Stimulated activated CD4-positive, alpha-beta T cell treated with anti-CD3 and anti-CD28 coated beads, TNF-alpha, amount 100 ng/mL, for 1 hour (primary cell): ENCODE measurements around the gene MCOLN2.
A peak's percentile ranks its signal among the peaks of the same experiment; 100 is the strongest.
"Not testable (repeated sequence)": the region's sequence is repeated elsewhere in the genome, so short reads cannot be mapped to it uniquely, and the experiment has no call there.

Experiments used
- DNase-seq, 3 donors: peaks; one replicate each; pipeline ENCODE4 v3.0.0-alpha.2; 2020; ENCODE audit warnings: low read depth in 3 of 3, low spot score in 1 of 3

Gene MCOLN2

DNA sequence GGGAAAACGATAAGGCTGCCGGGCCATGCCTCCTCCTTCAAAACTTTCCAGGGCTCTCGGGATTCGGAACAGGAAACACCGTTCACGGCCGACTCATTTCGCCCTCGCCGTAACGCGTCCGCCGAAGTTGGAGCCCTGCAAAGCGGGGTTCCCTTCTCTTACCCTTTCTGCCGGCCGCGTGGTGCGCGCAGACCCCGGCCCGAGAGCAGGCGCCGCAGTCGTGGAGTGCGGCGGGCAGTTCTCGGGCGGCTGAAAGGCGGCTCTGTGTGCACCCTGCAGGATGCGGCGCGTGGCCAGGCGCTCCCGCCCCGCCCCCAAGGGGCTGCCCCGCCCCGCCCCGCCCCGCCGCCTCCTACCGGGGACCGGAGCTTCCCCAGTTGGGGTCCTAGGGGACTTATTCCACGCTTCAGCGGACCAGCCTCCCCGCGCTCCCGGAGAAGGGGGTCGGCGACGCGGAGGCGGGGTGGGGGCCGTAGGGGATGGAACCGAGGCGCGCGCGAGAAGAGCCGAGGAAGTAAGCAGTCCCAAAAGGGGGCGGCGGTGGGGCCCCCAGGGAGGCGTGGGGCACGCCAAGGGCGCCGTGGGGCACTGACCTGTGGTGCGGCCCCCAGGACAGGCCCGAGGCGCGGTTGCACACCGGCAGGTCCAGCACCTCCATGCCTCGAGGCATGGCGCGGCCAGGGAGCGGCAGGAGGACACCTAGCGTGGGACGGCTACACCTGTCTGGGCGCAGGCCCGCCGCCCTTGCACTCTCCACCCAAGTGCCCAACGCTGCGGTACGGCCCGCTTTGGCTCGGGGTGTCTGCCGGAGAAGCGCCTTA lies at the start of gene MCOLN2:
TSS of gene MCOLN2 (minus strand) at position 268 of the 821 bp plus-strand sequence. CDS start at position 27, 241 bp downstream.
- peak in 1 of 3 donors; percentile 17 for DNase-seq

GRCh38 chr1:85042413-85042812 lies 45.5 kb upstream of the MCOLN2 start:
- DNase-seq = no peak

GRCh38 chr1:85041793-85042192 lies 44.9 kb upstream of the MCOLN2 start:
- no peak for DNase-seq

- DNase-seq = no peak
Measured at GRCh38 chr1:85033221-85033620, 36.3 kb upstream of the MCOLN2 start.

- no peak for DNase-seq
Measured at GRCh38 chr1:85030536-85030935, 33.6 kb upstream of the MCOLN2 start.

DNA sequence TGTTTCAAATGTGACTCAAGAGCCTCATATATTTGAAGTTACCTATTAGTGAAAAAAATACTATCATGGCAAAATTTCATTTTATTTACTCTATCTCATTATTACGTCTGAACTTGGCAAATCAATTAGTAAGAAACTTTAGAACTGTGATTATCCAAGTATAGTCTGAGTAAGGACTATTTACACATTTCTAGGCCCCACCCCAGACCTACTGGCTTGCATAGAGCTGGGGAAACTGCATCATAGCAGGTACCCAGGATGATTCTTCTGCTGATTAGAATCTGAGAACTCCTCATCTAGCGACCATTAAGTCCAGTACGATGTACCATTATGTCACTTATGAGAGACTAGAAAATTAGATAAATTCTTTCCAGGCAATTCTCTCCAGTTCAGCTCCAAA lies 31.2 kb upstream of the MCOLN2 start:
- DNase-seq = no peak

- DNase-seq = no peak
Measured at GRCh38 chr1:85027242-85027983, 30.5 kb upstream of the MCOLN2 start.

GRCh38 chr1:85025940-85026339 lies 29.0 kb upstream of the MCOLN2 start:
- DNase-seq = no peak

DNA sequence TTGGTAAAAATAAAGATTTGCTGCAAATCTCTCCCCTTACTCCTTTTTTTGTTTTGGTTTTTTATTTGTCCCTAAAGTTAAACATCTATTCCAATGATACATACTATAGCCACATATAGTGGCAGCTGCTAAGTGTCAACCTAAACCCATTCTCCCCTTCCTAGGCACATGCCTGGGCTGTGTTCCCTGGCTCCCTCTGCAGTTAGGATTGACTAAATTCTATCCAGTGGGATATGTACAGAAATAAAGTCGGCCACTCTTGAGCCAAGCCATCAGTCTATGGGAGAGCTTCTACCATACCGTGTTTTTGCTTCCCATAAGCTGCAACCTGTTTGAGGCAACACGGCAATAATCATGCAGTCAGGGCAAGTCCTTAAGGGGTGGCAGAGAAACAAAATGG lies 27.8 kb upstream of the MCOLN2 start:
- no peak for DNase-seq

GRCh38 chr1:85022700-85023099 lies 25.8 kb upstream of the MCOLN2 start:
- DNase-seq = no peak

DNA sequence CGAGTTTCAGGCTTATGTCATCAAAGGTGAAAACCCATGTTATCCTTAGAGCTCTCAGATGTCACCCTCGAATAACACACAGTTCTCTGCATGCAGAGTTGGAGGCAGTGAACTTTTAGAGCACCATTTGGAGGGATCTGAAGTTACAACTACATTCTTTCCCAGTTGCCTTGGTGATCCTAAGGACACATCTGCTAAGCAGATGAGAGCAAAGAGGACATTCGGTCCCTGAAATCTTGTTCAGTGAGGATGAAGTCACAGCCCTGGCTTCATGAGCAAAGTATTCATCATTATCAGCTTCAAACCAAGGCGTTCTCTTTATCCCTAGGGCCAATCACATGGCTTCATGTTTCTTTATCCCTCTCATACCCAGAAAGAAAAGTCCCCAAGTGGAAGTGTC lies 23.1 kb upstream of the MCOLN2 start:
- DNase-seq = no peak

- DNase-seq = no peak
Measured at GRCh38 chr1:85015826-85016225, 18.9 kb upstream of the MCOLN2 start.

GRCh38 chr1:85005641-85006040 lies 8.7 kb upstream of the MCOLN2 start:
- DNase-seq = not testable (repeated sequence)

DNA sequence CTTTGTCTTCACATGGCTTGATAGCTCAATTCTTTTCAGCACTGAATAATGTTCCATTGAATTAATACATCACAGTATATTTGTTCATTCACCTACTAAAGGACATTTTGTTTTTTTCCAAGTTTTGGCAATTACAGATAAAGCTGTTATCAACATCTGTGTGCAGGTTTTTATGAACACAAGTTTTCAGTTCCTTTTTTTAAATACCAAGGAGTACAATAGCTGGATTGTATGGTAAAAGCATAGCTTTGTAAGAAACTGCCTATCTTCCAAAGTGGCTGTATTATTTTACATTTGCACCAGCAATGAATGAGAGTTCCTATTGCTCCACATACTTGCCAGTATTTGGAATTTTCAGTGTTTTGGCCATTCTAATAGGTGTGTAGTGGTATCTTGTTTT lies 4.8 kb upstream of the MCOLN2 start:
- DNase-seq = no peak

- DNase-seq = peak in 1 of 3 donors; percentile 12
Measured at GRCh38 chr1:84998642-84999280, 1.8 kb upstream of the MCOLN2 start.

GRCh38 chr1:84997667-84998600 lies 1.0 kb upstream of the MCOLN2 start:
- DNase-seq = no peak

DNA sequence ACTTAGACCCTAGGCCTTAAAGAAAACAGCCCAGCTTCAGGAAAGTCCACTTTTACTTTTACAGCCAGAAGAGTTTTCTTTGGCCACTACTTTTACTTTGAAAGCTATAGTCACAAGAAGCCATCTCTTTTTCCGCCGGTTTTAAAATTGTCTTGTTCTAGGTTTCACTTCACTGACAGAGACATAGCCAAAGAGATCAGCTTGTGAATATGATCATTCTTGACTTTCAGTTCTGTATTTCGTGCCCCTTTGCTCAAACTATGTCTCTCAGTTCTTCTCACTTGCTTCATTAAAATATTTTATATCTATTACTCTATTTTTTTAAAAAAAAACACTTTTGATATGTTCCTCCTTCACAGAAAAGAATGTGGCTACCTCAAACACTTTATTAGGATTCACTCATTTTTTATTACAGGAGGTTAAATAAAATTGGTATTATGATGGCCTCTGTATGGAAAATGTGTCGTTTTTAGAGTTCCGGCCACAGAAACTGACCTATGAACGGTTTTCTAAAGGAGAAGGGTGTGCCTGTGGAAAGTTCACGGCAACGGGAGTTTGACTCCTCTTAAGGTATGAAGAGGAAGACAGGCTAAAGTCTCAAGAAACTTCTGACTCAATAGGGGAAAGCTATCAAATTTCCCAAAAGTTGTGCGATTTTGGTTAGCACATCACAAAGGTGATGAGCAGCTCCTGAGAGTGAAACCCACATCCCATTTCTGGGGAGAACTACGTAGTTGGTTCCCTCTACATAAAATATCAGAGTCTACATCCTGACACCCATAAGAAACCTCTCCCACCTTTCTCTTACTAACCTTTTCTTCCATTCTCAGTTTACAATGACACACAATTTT lies 1.2 kb downstream of the MCOLN2 start:
- no peak for DNase-seq

GRCh38 chr1:84991097-84991920 lies 5.6 kb downstream of the MCOLN2 start:
- no peak for DNase-seq

DNA sequence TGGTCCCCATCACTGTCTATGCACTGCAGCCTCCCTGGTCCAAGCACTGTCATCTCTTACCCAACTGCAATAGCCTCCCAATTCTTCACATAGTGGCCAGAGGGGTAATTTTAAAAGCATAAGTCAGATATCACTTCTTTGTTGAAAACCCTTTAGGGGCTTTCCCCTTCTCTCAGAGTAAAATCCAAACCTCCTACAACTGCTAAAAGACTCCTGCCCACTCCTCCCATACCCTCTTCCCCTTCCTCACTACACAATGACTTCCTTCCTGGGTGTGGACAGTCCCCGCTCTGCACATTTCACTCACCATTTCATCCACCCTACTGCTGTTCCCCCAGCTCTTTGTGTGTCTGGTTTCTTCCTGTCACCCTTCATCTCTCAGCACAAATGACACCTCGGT lies 8.3 kb downstream of the MCOLN2 start:
- no peak for DNase-seq
